ENCODE measurements around the gene POMZP3.
"Not testable (repeated sequence)": the region's sequence is repeated elsewhere in the genome, so short reads cannot be mapped to it uniquely, and the experiment has no call there.

- TF ChIP-seq, protein P1, sequence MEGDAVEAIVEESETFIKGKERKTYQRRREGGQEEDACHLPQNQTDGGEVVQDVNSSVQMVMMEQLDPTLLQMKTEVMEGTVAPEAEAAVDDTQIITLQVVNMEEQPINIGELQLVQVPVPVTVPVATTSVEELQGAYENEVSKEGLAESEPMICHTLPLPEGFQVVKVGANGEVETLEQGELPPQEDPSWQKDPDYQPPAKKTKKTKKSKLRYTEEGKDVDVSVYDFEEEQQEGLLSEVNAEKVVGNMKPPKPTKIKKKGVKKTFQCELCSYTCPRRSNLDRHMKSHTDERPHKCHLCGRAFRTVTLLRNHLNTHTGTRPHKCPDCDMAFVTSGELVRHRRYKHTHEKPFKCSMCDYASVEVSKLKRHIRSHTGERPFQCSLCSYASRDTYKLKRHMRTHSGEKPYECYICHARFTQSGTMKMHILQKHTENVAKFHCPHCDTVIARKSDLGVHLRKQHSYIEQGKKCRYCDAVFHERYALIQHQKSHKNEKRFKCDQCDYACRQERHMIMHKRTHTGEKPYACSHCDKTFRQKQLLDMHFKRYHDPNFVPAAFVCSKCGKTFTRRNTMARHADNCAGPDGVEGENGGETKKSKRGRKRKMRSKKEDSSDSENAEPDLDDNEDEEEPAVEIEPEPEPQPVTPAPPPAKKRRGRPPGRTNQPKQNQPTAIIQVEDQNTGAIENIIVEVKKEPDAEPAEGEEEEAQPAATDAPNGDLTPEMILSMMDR (IDR thresholded peaks at IDR 0.05; ENCODE audit: low read length) = not testable (repeated sequence)
- TF ChIP-seq EZH2 (IDR thresholded peaks at IDR 0.05; ENCODE audit: borderline replicate concordance, low read length) = not testable (repeated sequence)
These were observed 27.0 kb downstream of the POMZP3 start for GRCh38 chr7:76600116-76600482.

Measured in OCI-LY1 (cell line).